GM19351 (cell line): ENCODE measurements around the gene RAB40C.
"Not testable (repeated sequence)": the region's sequence is repeated elsewhere in the genome, so short reads cannot be mapped to it uniquely, and the experiment has no call there.

Experiments used
- ATAC-seq: cut with Tn5 transposase; IDR thresholded peaks from one replicate; pipeline ENCODE4 v1.9.1; 2021; ENCODE audit warnings: mild to moderate bottlenecking, moderate library complexity; ENCODE audit not compliant: unreplicated experiment

The RAB40C gene

GRCh38 chr16:586645-587590 lies 2.9 kb upstream of the RAB40C start:
- no peak for ATAC-seq

DNA sequence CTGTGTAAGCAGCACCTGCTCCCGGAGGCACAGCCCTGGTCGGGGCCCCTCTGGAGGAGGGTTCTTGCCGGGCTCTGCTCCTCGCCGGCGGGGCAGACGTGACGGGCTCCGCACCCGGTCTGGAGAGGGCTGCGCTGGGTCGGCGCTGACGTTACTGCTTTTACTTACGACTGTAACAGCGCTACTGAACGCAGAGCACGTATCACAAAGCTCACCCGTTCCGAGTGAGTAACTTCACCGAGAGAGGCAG lies 1.3 kb upstream of the RAB40C start:
- peak; percentile 19 for ATAC-seq

DNA sequence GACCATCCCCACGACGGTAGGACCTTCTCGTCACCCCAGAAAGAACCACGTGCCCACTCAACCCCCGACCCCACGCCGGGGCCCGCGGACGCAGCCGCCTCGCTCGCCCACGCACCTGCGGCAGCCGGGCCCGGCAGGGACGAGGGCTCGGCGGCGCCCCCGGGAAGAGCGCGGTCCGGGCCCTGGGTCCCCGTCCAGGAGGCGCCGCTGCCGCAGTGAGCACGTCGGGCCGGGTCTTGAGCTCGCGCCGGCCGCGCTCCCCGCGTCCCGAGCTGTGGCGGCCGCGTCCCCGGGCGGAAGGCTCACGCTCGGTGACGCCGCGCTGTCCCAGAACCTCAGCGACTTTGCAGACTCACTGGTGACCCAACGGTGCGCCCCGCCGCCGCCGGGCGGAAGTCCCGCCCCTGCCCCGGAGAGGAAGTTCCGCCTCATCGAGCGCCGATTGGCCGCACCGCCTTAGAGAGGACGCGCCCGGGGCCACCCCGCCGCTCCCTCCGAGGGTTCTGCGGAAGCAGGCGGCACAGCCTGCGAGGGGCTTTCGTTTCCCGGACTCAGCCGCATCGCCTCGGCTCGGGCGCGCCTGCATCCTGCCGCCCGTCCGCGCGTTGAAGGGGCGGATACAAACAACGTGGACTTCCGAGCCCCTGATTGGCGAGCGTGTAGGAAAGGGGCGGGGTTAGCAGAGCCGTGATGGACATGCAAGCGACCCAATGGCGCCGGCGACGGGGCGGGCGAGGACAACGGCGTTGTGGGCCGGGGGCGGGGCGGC lies 793 bp upstream of the RAB40C start:
- ATAC-seq, result peak; percentile 66

GRCh38 chr16:590188-590814 lies 435 bp downstream of the RAB40C start:
- no peak for ATAC-seq

DNA sequence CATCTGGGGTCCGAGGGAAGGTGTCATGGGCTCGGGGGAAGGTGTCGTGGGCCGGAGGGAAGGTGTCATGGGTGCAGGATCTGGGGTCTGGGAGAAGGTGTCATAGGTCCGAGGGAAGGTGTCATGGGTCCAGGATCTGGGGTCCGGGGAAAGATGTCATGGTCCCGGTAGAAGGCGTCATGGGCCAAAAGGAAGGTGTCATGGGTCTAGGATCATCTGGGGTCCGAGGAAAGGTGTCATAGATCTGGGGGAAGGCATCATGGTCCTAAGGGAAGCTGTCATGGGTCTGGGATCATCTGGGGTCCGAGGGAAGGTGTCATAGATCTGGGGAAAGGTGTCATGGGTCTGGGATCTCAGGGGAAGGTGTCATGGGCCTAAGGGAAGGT lies 942 bp downstream of the RAB40C start:
- no peak for ATAC-seq

- ATAC-seq, result no peak
These were observed 1.4 kb downstream of the RAB40C start for GRCh38 chr16:591231-591630.

- no peak for ATAC-seq
These were observed 2.1 kb downstream of the RAB40C start for GRCh38 chr16:591892-592517.

DNA sequence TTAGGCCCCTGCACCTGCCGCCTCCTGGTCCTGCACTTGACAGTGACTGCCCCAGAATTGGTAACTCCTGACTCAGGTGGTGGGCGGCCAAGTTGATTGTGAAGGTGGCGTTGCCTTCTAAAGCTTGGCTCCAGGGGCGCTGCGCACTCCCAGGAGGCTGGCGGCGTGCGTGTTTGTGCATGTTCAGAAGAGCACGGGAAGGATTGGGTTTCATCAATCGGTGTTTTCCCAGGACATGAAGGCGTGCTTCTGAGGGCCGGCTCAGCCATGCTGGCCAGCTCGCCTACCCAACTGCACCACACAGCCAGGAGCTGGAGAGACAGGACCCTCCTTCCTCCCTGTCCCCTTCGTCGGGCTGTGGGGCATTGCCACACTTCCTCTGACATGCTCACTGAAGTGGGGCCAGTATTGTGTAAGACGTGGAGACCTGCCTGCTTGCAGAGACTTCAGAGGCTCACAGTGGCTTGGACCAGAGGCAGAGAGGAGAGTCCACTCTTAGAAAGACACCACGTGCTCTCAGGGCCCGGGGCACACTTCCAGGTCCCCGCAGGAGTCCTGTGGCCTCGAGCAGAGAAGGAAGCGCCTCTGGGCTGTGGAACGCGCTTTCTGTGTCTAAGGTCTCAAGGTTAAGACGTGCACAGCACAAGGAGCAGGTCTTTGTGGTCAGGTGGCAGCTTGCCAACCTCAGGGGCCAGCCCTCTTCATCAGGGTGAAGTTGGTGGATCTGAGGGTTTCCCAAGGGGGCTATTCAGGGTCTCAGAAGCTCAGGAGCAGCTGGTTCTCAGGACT lies 2.8 kb downstream of the RAB40C start:
- no peak for ATAC-seq

DNA sequence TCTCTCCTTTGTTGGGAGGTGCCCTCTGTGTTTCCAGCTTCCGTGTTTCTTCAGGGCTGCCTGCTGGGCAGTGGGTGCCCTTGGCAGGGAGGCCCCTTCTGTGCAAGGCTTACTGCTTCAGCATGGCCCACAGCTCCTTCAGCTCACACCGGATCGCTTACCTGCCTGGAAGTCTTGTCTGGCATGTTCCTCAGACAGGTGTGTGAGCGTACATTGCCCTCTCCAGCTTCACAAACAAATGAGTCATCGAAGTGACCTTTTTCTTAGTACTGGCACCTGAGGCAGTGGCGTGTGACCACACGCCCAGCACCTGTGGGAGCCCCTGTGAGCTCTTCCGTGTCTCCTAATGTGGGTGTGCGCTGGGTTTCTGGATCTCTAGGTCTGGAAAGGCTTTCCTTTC lies 3.5 kb downstream of the RAB40C start:
- no peak for ATAC-seq

GRCh38 chr16:593807-594206 lies 3.9 kb downstream of the RAB40C start:
- no peak for ATAC-seq

- no peak for ATAC-seq
These were observed 5.2 kb downstream of the RAB40C start for GRCh38 chr16:595094-595528.

GRCh38 chr16:595942-596735 lies 6.3 kb downstream of the RAB40C start:
- no peak for ATAC-seq

- ATAC-seq, result no peak
These were observed 6.8 kb downstream of the RAB40C start for GRCh38 chr16:596736-597060.

DNA sequence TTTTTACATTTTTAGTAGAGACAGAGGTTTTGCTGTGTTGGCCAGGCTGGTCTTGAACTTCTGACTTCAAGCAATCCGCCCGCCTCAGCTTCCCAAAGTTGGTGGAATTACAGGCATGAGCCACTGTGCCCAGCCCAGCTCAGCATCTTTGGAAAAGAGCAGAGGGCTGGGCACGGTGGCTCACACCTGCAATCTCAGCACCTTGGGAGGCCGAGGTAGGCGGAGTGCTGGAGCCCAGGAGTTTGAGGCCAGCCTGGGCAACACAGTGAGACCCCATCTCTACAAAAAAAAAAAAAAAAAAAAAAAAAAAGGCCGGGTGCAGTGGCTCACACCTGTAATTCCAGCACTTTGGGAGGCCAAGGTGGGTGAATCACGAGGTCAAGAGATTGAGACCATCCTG lies 7.8 kb downstream of the RAB40C start:
- ATAC-seq, result not testable (repeated sequence)

GRCh38 chr16:598823-599739 lies 9.2 kb downstream of the RAB40C start:
- no peak for ATAC-seq

DNA sequence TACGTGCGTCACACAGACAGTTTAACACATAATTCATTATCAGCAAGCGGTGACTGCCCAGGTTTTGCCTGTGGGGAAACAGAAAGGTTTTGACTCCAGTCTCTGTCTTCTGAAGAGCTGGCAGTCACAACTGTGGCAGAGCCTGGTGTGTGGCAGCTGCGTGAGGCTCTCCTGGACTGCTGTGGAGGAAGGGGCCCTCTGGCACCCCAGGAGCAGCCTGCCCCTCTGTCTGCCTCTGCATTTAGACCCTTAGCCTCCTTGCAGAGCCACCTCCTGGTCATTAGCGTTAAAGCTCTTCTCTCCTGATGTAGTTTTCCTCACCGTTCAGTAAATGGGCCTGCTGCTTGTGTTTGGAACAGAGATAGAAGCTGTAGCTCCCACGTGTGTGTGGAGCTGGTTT lies 10.9 kb downstream of the RAB40C start:
- ATAC-seq, result no peak

GRCh38 chr16:603933-604332 lies 14.1 kb downstream of the RAB40C start:
- ATAC-seq, result no peak

DNA sequence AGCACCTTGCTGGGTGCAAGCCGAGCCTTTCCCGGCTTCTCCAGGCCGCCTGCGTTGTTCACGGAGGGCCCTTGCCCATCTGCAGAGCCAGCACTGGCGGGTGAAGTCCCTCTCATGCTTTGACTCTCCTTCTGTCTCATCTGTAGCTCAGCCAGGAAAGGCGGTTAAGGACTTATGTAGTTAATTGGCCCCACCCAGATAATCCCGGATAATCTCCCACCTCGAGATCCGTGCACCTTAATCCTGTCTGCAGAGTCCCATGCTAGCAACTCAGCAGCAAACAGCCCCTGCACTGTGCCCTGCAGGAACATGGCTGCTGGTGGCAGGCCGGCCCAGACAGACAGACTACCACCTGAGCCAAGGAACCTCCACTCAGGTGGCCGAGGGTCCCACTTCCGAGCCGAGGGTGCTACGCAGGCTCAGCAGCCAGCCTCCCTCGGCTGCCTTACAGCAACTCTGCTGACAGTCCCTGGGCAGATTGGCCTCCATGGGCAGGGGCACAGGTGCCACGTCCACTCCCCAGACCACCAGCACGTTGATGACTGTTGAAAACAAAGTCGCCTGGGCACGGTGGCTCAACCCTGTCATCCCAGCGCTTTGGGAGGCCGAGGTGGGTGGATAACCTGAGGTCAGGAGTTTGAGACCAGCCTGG lies 16.9 kb downstream of the RAB40C start:
- ATAC-seq, result no peak
